Germinal center (tissue), 1 donor: ENCODE results near the gene TEX36.
"Not testable (repeated sequence)": the region's sequence is repeated elsewhere in the genome, so short reads cannot be mapped to it uniquely, and the experiment has no call there.

Experiments
- DNase-seq: peaks from one replicate; pipeline ENCODE4 v3.0.0; 2012; ENCODE audit warnings: mixed read lengths, low spot score

Gene TEX36, protein sequence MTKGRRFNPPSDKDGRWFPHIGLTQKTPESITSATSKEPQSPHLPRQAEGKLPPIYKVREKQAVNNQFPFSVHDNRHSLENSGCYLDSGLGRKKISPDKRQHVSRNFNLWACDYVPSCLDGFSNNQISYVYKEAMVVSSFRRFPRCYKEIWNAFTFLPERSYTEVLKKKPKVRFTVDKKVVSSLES

DNA sequence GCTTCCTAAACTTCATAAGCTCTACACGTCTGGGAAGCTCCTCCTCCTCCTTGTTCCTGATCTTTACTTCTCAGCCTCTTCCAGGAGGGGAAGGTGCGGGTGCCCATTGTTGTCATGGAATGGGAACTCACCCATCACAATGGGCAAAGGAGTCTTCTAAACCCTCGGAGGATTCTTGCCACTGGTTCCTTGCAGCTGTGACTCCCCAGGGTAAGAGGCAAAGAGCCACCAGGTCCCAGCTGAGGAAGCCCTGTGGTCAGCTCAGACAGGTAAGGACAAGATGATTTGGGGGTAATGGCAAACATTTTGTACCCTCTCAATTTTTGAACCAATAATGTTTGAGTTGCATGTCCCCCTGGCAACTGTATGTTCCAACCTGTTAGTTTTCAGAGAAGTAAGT lies at the start of gene TEX36:
Gene TEX36 (minus strand): TSS at position 101 of the 400 bp plus-strand sequence. CDS start 174 bp downstream, outside the sequence.
- no peak for DNase-seq

DNA sequence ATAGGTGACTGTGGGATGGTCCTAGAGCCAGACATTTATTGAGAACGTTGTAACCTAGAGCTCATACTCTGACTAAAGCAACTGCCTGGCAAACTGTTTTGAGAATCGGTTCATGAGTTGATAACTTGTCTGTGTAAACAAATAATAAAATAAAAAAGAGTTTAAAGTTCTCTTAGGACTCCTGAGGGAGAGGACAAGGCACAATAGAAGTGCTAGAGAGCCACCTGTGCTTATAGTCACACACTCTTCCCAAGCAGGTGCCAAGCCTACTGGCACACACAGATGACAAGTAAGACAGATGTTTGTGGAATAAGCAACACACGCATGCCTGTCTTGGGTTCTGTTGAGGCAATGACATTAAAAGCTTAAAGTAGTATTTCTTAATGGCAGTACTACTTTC lies 44.5 kb upstream of the TEX36 start:
- DNase-seq: no peak

DNA sequence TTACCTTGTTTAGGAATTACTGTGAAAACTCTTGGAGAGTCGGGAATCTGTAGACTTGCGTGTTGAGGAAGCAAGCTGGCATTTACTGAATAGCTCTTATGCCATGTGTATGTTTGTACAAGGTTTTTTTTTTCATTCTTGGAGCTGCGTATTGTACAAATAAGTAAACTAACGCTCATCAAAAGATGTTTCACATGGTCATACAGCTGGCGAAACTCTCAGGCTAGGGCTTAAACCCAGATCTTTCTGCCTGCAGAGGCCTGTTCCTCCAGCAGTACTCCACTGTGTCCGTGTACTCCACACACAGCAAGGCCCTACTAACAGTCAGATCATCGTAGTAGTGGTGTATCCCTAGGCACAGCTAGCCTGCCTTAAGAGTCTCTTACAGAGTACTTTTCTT lies 44.0 kb upstream of the TEX36 start:
- DNase-seq: no peak

DNA sequence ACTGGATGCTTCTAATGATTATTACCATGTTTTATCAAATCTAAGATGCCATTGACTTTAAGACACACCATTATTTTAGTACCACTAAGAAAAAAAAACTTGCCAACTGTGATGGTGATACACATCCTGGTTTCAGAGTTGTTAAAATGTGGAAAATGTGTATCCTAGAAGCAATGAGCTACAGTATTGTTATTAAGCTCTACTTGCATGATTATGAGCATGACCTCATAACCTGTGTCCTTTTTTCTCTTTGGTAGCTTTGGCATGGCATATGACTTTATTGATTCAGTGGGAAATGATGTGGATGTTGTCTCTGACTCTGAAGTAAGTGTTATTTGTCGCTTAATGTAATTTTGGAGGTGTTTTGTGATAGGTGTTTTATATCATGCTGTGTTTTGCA lies 39.8 kb upstream of the TEX36 start:
- no peak for DNase-seq

DNA sequence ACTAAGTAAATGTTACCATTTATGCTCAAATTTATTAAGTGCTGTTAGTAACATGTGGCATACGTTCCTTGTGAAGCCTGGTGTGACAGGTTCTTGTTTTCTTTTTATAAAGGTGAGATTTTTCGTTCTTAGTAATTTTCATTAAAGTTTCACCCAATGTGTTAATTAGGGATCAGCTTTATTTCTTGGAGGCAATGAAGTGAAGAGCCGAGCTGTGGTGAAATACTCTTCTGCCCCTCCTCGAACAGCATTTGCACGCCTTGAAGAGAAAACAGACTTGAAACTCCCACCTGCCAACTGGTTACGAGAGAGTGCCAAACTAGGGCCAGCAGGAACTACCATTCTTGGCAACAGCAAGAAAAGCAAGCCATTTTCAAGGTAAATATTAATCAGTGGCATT lies 38.1 kb upstream of the TEX36 start:
- peak; percentile 18 for DNase-seq

DNA sequence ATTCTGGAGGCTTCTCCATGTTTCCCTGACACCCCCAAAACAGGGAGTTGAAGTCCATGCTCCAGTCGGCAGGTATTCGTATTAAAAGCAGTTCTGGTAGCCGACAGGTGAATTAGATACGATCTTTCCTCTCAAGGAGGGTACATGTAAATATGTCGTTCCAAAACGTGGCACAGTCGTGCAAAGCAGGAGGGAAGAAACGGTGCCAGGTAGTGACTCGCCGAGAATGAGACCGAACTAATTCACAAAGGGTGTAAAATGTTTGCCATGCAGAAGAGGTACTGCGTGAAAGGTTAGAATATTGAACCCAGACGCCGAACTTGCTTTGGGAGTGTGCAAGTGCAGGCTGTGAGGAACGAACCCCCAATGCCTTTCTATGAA lies 37.0 kb upstream of the TEX36 start:
- DNase-seq: peak; percentile 12

DNA sequence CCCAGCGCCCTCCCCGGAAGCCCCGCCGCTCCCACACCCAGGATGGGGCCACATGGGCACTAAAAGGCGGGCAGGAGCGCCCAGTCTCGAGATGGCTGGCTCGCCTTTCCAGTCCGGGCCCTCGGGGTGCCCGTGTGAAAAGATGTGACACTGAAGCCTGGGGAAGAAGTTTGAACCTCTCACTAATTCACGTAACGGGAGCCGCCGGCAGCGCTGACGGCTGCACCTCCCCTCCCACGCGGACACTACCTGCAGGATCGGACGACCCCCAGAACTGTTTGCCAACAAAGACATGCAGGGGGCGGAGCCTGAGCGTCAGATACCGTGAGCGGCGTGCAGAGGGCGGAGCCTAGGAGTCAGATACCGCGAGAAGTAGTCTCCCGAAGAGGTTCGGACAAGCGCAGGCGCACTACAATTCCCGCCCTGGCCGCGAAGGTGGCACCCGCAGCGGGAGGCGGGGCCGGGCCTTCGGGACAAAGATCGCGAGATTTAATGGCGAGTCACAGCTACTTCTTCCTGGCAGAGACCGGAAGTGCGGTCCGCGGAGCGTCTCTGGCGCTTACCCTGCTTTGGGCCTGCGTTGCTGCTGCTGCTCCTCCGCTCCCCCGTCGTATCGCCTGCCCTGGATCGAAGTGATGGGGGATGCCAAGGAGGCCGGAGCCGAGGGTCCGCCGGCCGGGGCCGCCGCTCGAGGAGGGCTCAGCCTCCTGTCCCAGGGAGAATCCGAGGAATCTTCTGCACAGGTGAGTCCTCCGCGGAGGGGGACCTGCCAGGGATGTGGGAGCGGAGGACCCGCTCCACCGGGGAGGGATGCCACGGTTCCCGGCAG lies 36.4 kb upstream of the TEX36 start, which contains the start of gene EDRF1:
Gene EDRF1 (plus strand): TSS at position 537 of the 829 bp plus-strand sequence. CDS start 99 bp downstream, at position 636.
- peak; percentile 98 for DNase-seq

DNA sequence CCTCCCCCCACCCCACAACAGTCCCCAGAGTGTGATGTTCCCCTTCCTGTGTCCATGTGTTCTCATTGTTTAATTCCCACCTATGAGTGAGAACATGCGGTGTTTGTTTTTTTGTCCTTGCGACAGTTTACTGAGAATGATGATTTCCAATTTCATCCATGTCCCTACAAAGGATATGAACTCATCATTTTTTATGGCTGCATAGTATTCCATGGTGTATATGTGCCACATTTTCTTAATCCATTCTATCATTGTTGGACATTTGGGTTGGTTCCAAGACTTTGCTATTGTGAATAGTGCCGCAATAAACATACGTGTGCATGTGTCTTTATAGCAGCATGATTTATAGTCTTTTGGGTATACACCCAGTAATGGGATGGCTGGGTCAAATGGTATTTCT lies 31.8 kb upstream of the TEX36 start:
- DNase-seq: not testable (repeated sequence)

DNA sequence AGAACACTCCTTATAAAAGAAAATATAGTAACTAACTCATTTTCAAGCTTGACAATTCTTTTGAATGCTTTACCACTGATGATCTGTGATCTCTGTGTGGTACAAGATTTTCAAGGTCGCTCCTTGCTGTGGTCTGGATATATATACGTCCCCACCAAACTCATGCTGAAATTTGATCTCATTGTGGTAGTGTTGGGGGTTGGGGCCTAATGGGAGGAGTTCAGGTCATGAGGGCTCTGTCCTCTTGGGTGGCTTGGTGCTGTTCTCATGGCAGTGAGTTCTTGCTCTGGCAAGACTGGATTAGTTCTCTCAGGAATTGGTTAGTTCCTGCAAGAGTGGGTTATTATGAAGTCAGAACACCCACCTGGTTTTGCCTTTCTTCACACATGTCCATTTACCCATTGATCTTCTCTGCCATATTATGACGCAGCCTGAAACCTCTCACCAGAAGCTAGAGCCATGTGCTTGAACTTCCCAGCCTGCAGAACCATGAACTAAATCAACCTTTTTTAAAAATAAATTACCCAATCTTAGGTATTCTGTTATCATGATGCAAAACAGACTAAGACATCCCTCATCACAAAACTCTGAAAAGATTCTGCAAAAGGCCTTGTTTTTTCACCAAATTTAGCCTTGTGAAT lies 28.3 kb upstream of the TEX36 start:
- no peak for DNase-seq

DNA sequence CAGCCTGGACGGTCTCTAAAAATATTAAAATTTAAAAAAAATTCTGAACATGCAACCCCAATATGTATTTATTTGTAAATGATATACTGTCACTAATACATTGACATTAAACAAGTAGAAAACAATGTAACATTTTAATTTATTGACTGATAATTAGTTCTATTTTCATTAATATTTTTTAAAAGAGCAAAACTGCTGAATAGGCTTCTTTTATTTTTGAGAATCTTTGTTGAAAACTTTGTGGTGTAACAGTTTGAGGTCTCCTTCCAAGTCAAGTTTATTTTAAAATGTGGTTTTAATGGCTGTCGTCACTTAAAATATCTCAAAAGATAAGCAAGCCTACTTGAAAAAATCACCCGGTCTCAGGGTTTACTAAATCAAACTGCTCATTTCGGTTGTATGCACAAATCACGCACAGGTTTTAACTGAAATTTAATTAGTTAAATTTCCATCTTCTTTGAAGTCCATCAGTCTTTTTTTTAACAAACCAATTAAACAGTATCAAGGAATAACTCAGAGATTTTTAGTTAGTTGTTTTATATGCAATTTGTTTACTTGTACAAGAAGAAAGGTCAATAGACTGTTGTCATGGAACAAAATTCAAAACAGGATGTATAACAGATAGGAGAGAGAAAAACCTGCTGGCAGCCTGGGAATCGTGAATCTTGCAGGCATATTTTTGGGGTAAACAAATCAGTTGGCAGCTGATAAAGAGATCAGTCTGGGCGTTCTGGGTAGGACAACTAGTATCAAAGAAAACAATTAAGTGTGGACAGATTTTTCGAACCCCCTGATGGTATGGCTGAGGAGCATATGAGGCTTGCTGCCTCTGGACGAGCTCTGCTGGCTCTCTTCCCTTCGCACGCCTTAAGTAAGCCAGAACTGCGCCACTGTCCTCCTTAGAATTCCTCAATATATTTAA lies 26.9 kb upstream of the TEX36 start:
- DNase-seq: no peak

DNA sequence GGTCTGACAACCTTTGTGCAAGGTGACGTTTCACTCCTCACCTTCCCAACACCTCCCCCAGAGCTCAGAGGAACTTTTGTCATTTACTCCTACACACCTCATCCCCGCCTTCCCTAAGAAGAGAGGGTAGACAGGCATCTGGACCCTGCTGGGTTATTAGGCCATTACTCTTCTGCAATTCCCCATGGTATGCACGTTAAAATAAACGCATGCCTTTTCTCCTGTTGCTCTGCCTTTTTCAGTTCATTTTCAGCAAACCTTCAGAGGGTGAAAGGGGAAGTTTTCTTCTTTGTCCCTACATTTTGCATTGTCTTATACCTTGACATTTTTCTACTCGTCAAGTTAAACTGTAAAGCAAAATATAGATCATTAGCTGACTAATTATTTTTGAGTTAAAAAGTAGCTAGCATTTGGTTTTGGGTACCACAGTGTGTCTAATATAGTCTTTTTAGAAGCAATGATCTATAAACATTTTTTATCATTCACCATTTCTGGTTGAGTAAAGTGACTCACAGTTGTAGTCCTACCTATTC lies 26.1 kb upstream of the TEX36 start:
- no peak for DNase-seq

DNA sequence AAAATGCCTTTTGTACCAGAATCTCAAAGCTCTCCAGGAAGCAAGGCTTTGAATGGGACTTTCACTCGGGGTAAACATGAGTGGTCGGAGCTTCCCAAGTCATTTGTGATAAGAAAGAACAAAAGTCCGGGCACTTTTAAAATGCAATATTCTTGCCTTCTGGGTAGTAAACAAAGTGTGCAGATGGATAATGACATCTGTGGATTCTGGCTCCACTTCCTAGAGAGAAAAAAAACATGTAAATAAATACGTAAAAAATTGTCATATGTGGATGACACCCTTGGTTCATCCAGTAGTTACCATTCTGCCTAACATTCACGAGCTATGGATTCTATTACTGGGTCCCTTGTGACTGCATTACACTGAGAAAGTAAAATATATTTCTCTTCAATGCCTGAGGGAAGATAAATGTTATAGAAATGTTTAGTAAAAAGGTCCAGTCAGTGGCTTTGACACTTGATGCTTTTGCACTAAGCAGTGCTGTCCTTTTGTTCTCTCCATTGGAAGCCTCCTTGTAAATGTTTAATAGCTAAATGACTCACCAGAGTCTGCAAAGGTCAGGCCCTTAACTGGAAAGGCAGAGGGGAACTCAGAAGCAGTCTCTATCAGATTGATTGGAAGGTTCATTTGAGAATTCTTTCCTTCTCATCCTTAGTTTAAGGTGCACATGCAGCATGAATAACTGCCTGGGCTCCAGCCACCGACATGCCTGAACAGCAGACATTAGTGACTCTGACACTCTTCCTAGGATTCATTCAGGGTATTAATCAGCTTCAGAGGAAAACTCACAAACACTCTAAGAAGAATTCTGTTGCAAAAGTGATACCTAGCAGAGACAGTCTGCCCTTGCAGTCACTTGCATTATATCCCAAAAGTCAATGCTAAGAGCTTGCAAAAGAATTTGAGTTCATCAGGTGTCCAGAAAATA lies 24.8 kb upstream of the TEX36 start:
- DNase-seq: no peak

DNA sequence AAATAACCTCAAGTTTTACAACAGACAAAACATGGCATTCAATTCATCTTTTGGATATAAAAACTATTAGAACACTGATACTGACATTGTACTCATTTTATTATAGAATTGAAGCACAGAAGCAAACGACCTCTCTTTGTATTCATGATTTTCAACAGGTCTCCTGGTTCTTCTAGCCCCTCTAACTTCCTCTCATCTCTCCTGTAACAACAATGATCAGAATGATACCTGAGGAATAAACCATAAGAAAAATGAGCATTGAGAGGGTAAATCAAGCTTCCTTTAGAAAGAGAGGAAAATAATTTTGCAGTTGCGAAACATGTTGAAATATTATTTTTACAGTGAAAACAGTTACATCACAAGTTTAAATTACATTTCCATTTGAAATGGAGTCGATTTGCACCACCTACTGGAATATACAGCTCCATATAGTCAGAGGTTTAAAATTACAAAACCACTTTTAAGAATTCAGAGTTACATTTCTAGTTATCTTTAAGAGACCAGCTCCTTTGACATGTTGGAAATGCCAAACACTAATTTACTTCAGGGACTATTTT lies 17.5 kb upstream of the TEX36 start:
- no peak for DNase-seq

DNA sequence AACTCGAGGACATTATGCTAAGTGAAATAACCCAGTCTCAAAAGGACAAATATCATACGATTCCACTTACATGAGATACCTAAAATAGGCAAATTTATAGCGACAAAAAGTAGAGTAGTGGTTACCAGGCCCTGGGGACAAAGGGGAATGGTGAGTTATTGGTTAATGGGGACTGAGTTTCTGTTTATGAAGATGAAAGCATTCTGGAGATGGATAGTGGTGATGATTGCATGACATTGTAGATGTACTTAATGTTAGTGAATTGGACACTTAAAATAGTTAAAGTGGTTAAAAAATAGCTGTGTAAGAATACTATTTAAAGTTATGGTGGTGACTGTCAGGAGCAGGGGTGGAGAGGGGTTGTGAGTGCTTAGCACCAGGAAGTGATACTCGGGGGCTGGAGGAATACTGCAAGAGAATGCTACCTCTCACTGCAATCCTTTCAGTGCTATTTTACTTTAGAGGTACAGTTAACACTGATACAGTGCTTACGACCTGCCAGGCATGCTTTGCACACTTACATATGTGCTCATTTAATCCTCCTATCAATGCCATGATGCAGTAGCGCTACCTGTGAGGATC lies 16.7 kb upstream of the TEX36 start:
- no peak for DNase-seq

DNA sequence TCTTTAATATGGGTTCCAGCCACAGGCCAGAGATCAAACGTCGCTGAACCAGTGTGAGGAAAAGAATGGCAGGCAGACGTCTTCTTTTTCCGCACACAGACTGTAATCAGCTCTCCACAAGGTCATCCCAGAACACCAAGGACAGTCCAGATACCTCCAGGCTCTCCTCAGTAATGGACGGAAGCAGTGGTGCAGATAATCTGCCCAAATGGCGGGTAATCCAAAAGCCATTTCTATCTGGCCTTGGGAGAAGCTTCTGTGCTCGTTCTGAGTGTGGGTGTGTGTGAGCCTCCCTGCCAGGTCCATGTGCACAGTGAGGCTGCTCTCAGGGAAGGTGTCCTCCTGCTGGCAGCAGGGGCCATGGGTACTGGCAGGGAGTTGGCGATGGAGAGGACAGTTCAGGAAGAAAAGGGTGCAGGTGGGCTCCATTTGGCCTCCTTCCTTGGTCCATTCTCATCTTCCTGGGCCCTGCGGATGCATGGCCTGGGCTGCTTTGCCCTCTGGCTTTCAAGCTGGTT lies 15.6 kb upstream of the TEX36 start:
- DNase-seq: no peak

DNA sequence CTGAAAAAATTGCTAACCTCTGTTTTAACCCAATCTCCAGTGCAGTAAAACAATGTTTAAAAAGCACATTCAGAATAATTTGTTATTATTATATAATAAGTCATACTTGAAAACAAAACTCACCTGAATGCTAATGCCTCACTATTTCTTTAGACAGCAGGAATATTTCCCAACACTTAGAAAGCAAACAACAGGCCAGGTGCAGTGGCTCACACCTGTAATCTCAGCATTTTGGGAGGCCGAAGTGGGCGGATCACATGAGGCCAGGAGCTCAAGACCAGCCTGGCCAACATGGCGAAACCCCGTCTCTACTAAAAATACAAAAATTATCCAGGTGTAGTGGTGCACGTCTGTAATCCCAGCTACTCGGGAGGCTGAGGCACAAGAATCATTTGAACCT lies 13.9 kb upstream of the TEX36 start:
- not testable (repeated sequence) for DNase-seq

DNA sequence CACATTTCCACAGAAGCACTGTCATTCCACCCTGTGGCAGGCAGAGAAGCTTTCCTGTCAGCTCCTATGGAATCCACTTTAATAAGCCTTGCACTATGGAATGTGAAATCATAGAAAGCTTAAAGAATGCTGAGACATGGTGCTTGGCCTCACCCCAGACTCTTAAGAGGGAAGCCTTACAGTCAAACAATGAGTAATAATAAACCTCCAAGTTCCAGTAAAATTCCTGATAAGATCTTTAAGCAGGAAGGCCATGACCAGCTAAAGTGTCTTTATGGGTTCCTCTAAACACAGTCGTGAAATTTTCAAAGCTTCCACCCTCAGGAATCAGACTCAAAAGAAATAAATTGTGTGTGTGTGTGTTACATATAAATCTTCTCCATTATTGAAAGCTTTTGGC lies 11.9 kb upstream of the TEX36 start:
- no peak for DNase-seq

DNA sequence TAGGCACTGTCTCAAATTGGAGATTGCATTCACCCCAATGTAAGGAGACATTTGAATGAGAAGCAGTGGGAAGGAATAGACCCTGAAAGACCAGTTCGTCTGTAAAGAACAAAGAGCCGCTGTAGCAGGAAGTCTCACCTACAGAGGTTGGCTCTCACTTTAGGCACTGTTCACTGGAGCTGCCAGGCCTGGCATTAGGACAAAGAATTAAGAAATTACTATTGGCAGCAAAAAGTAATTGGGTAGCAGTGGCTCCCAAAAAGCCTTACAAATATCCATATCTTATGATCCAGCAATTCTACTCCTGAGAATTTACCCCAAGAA lies 10.5 kb upstream of the TEX36 start:
- DNase-seq: no peak

DNA sequence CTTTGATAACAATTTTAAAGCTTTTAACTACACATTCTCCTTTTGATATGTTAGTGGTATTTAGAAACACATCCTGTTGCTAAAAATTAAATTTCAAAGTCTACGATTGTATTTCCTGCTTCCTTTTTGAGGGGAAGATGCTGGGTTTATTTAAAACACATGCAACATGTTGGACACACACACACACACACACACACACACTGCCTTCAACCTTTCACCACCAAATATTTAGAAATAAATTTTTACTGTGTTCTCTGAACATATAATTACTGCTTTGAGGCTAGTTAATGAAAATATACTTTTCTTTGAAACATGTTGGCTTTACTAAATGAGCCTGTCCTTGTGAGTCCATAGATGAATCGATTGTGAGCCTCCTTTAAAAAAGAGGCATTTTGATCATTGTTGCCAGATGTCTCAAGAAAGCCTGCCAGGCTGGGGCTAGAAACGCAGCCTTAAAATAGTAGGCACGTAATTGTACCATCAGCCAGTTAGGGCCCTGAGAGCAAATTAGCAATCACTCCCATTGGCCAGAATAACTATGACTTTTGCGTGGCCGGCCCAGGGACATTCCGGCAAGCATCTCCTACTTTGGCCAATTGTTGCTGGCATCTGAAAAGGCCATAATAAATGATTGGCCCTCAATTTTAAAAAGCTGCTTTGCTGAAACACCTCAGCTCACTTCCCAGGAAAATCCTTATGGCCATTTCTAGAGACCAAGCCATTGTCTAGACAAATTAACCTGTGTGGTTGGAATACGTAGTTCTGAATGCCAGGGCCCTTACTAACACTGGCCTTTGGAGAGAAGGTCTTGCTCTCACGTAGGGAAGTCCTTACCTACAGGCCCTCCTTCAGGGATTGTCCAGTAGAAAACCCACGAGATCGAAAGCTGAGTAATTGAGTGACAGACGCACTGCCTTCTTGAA lies 9.9 kb upstream of the TEX36 start:
- DNase-seq: no peak
